ENCODE data around the gene IGF2R.
"Not testable (repeated sequence)": the region's sequence is repeated elsewhere in the genome, so short reads cannot be mapped to it uniquely, and the experiment has no call there.

GRCh38 chr6:160000893-160001427, 32.1 kb downstream of the IGF2R start:
- TF ChIP-seq POLR2A, POLR2AphosphoS5, CTCF (IDR thresholded peaks at IDR 0.05): not testable (repeated sequence)

All from breast epithelium (tissue), 3 donors.